Right lobe of liver (tissue), 6 donors: ENCODE measurements around the gene BRIP1. TPM values are rescaled to one million over a fixed set of nuclear protein-coding genes. Genes with fewer than 3 reads are reported as not detected.

Experiments
- ATAC-seq, 4 donors: fragments of 200-7000 bp; cut with Tn5 transposase; one replicate each; pipeline ENCODE4 v1.9.1; 2020; ENCODE audit warnings: mild to moderate bottlenecking in 4 of 4, moderate library complexity in 4 of 4
- DNase-seq, 3 donors: peaks; one replicate each; pipeline ENCODE4 v3.0.0-alpha.2; 2020
- H3K27ac ChIP-seq, 3 donors: fragments of 200-600 bp; one replicate each; pipeline ENCODE4 v1.8.0; 2022
- H3K27me3 ChIP-seq, 2 donors: fragments of 200-600 bp; one replicate each; pipeline ENCODE4 v1.8.0; 2022
- H3K36me3 ChIP-seq, 4 donors: fragments of 200-600 bp; sonication (generic) in 1 of 4; one replicate each; pipeline versions ENCODE4 v1.5.1 to v1.8.0; 2017 to 2022; ENCODE audit warnings: control low read depth in 1 of 4
- H3K4me1 ChIP-seq, 4 donors: fragments of 200-600 bp; sonication (generic) in 1 of 4; one replicate each; pipeline versions ENCODE4 v1.5.1 to v1.8.0; 2017 to 2022; ENCODE audit warnings: control low read depth in 1 of 4
- H3K4me3 ChIP-seq, 3 donors: fragments of 200-600 bp; one replicate each; pipeline ENCODE4 v1.8.0; 2022
- H3K9me3 ChIP-seq, 4 donors: fragments of 200-600 bp; sonication (generic) in 1 of 4; one replicate each; pipeline versions ENCODE4 v1.5.1 to v1.8.0; 2017 to 2022; ENCODE audit warnings: control low read depth in 1 of 4
- POLR2A ChIP-seq: fragments of 450-650 bp; IDR thresholded peaks from one replicate; pipeline ENCODE4 v1.6.1; 2017; ENCODE audit warnings: antibody characterized with exemption, mild to moderate bottlenecking
- WGBS: methylation state at CpG from one replicate; pipeline ENCODE4 v1.1.6; 2018; ENCODE audit warnings: low coverage, low lambda C conversion rate; ENCODE audit not compliant: insufficient coverage; ENCODE audit errors: missing lambda C conversion rate; 5-methylcytosine and 5-hydroxymethylcytosine counted together
- intact Hi-C, 2 donors: fragments of 100-400 bp; cut with DNase I; formaldehyde crosslinking; loops; one replicate each; pipeline versions ENCODE4 v1.11.2 to v1.14.1; 2022
- total RNA-seq, 6 experiments: library from RNA; depleted of rRNA in 2 of 6; stranded (reverse); fragments of >200 nt in 2 of 6; fragmentation: NEBNext Ultra II Directional in 3 of 6; extraction: Animal tissue kit (Norgen Biotek cat#: 25700) in 3 of 6; gene quantifications; one replicate each; pipeline versions ENCODE4 v1.1.0 to v1.2.4, GENCODE V29; 2016 to 2023
- TF ChIP-seq, protein P1 (sequence below), 4 donors: fragments of 200-600 bp in 3 of 4; fragments of 450-650 bp in 1 of 4; IDR thresholded peaks; one replicate each; pipeline versions ENCODE4 v1.5.1 to v1.8.0; 2016 to 2022; ENCODE audit warnings: antibody characterized with exemption in 4 of 4, mild to moderate bottlenecking in 2 of 4
- donor health status: DM: no; HTN: yes; CAD: no.
- donor health status: DM: no; HTN: no; CAD: no.
- donor health status: DM: no; HTN: no; CAD: no.
- donor health status: DM: no; HTN: yes; CAD: no.
- donor health status: DM: no; HTN: yes; CAD: no.

The BRIP1 gene
- total RNA-seq, 6 experiments from 2014 or later: 1.0 to 1.6 (median 1.1) TPM

- 7% methylated on average over 3 of the region's 3 CpGs for WGBS
- ATAC-seq: peak; percentile 53 to 76 (median 63)
Measured at GRCh38 chr17:61635913-61636432, 227.4 kb downstream of the BRIP1 start.

GRCh38 chr17:61634942-61635538 is 228.3 kb downstream of the BRIP1 start:
- H3K4me1 ChIP-seq: no peaks in the 10 kb centered on the region
- no peak for ATAC-seq
- intact Hi-C loops: no loop called here
- no peak for DNase-seq
- TF ChIP-seq, protein P1, sequence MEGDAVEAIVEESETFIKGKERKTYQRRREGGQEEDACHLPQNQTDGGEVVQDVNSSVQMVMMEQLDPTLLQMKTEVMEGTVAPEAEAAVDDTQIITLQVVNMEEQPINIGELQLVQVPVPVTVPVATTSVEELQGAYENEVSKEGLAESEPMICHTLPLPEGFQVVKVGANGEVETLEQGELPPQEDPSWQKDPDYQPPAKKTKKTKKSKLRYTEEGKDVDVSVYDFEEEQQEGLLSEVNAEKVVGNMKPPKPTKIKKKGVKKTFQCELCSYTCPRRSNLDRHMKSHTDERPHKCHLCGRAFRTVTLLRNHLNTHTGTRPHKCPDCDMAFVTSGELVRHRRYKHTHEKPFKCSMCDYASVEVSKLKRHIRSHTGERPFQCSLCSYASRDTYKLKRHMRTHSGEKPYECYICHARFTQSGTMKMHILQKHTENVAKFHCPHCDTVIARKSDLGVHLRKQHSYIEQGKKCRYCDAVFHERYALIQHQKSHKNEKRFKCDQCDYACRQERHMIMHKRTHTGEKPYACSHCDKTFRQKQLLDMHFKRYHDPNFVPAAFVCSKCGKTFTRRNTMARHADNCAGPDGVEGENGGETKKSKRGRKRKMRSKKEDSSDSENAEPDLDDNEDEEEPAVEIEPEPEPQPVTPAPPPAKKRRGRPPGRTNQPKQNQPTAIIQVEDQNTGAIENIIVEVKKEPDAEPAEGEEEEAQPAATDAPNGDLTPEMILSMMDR (IDR thresholded peaks at IDR 0.05): no peak
- TF ChIP-seq POLR2A: no peak
- H3K27ac ChIP-seq: no peak overlapping the region
- 68% methylated on average over 5 of the region's 5 CpGs for WGBS
- no peak overlapping the region for H3K4me3 ChIP-seq
- no peaks in the 10 kb centered on the region for H3K27me3 ChIP-seq
- no peaks in the 10 kb centered on the region for H3K36me3 ChIP-seq
- H3K9me3 ChIP-seq: no peaks in the 10 kb centered on the region

More at GRCh38 chr17:61635913-61636432, 227.4 kb downstream of the BRIP1 start:
- intact Hi-C loops: no loop called here
- Histone ChIP-seq H3K4me1 (no peaks in the 10 kb centered on the region), H3K36me3 (no peaks in the 10 kb centered on the region), H3K27me3 (no peaks in the 10 kb centered on the region), H3K4me3 (no peak overlapping the region), H3K27ac (no peak overlapping the region), H3K9me3 (no peaks in the 10 kb centered on the region)
- no peak for TF ChIP-seq POLR2A
- TF ChIP-seq, protein P1 (IDR thresholded peaks at IDR 0.05): peak; percentile 58 to 82 (median 78)
- DNase-seq: peak in 1 of 3 donors; percentile 51

GRCh38 chr17:61634011-61634539 is 229.3 kb downstream of the BRIP1 start:
- TF ChIP-seq, protein P1 (IDR thresholded peaks at IDR 0.05): no peak
- TF ChIP-seq POLR2A: no peak
- Histone ChIP-seq H3K9me3 (no peaks in the 10 kb centered on the region), H3K36me3 (no peaks in the 10 kb centered on the region), H3K4me3 (no peak overlapping the region), H3K4me1 (no peaks in the 10 kb centered on the region), H3K27me3 (no peaks in the 10 kb centered on the region), H3K27ac (no peak overlapping the region)
- intact Hi-C loops: no loop called here
- no peak for ATAC-seq
- no peak for DNase-seq

- WGBS: 100% methylated on average over 1 of the region's 1 CpG
- ATAC-seq: no peak
- intact Hi-C loops: no loop called here
Measured at GRCh38 chr17:61632826-61633225, 230.5 kb downstream of the BRIP1 start.

More at GRCh38 chr17:61632826-61633225, 230.5 kb downstream of the BRIP1 start:
- Histone ChIP-seq H3K4me3 (no peak overlapping the region), H3K27me3 (no peaks in the 10 kb centered on the region), H3K27ac (no peak overlapping the region), H3K4me1 (no peaks in the 10 kb centered on the region), H3K9me3 (no peaks in the 10 kb centered on the region), H3K36me3 (no peaks in the 10 kb centered on the region)
- no peak for TF ChIP-seq POLR2A
- TF ChIP-seq, protein P1 (IDR thresholded peaks at IDR 0.05): no peak
- DNase-seq: no peak
